ENCODE measurements around the gene KCNJ12. TPM values are rescaled to one million over a fixed set of nuclear protein-coding genes. Genes with fewer than 3 reads are reported as not detected.
"Not testable (repeated sequence)": the region's sequence is repeated elsewhere in the genome, so short reads cannot be mapped to it uniquely, and the experiment has no call there.

KCNJ12 gene
- total RNA-seq, 1 experiment from 2014 or later = 5.8 TPM

GRCh38 chr17:21419299-21420239, 43.4 kb downstream of the KCNJ12 start:
- no peaks in the 10 kb centered on the region for H3K9me3 ChIP-seq (ENCODE audit: control insufficient read depth in 1 of 2, insufficient read depth in 1 of 2, low read depth in 1 of 2, low read length in 2 of 2)
- H3K9me2 ChIP-seq (ENCODE audit: insufficient read depth) = no peaks in the 10 kb centered on the region
- ChIA-PET RAD21 (ENCODE audit: low non-redundant PET in 1 of 2, low total read pairs in 2 of 2, uncharacterized antibody in 2 of 2, unreplicated experiment in 2 of 2) (no interaction called here), POLR2A (no interaction called here), CTCF (no interaction called here)
- no peaks in the 10 kb centered on the region for H3K4me1 ChIP-seq (ENCODE audit: control insufficient read depth in 1 of 2, insufficient read depth in 2 of 2, low read length in 2 of 2)
- no peak overlapping the region for H3K4me2 ChIP-seq (ENCODE audit: low read length)
- H3K79me2 ChIP-seq (ENCODE audit: insufficient read depth, low read length) = no peaks in the 10 kb centered on the region
- no peaks in the 10 kb centered on the region for H3K36me3 ChIP-seq (ENCODE audit: control insufficient read depth in 1 of 2, insufficient read depth in 2 of 2, low read length in 2 of 2)
- DNase-seq (ENCODE audit: low read depth, low spot score) = no peak
- no peak overlapping the region for H3K27ac ChIP-seq (ENCODE audit: low read depth, low read length)
- no peak overlapping the region for H3K4me3 ChIP-seq (replicated peaks in 1 of 2; ENCODE audit: low read depth in 1 of 2, low read length in 2 of 2)
- H2AFZ ChIP-seq (ENCODE audit: low read depth, low read length, poor library complexity, severe bottlenecking) = no peak overlapping the region
- no TSS peak for BruUV-seq (replicated peaks)
- no peaks in the 10 kb centered on the region for H4K20me1 ChIP-seq (ENCODE audit: insufficient read depth)
- no peak for TF ChIP-seq ZNF274 (IDR thresholded peaks at IDR 0.05; ENCODE audit: low read depth, low read length)
- TF ChIP-seq YY1 (IDR thresholded peaks at IDR 0.05; ENCODE audit: extremely low read depth, insufficient replicate concordance, low read depth, low read length) = no peak
- TF ChIP-seq FOSL1 (IDR thresholded peaks at IDR 0.05; ENCODE audit: low read depth) = no peak
- TF ChIP-seq POLR2AphosphoS5 (IDR thresholded peaks at IDR 0.05; ENCODE audit: low read depth, low read length) = no peak
- no peak for TF ChIP-seq MAX (IDR thresholded peaks at IDR 0.05)
- no peak for TF ChIP-seq SRF (IDR thresholded peaks at IDR 0.05; ENCODE audit: low read depth)
- TF ChIP-seq ZFX (IDR thresholded peaks at IDR 0.05) = no peak
- TF ChIP-seq SP1 (IDR thresholded peaks at IDR 0.05; ENCODE audit: low read depth) = no peak
- TF ChIP-seq ATF3 (IDR thresholded peaks at IDR 0.05) = no peak
- intact Hi-C loops (cut with micrococcal nuclease) = no loop called here
- ATAC-seq = no peak
- no peak overlapping the region for H3K9ac ChIP-seq (ENCODE audit: low read length)
- H3K27me3 ChIP-seq (ENCODE audit: insufficient read depth, low read length) = no peaks in the 10 kb centered on the region

GRCh38 chr17:21420503-21421090, 44.4 kb downstream of the KCNJ12 start:
- ATAC-seq; POLR2A ChIA-PET; H3K9ac ChIP-seq (ENCODE audit: low read length); H3K9me3 ChIP-seq (ENCODE audit: control insufficient read depth in 1 of 2, insufficient read depth in 1 of 2, low read depth in 1 of 2, low read length in 2 of 2); RAD21 ChIA-PET (ENCODE audit: low non-redundant PET in 1 of 2, low total read pairs in 2 of 2, uncharacterized antibody in 2 of 2, unreplicated experiment in 2 of 2); H3K9me2 ChIP-seq (ENCODE audit: insufficient read depth); H3K4me3 ChIP-seq (replicated peaks in 1 of 2; ENCODE audit: low read depth in 1 of 2, low read length in 2 of 2); H3K4me1 ChIP-seq (ENCODE audit: control insufficient read depth in 1 of 2, insufficient read depth in 2 of 2, low read length in 2 of 2); H3K27ac ChIP-seq (ENCODE audit: low read depth, low read length); H3K27me3 ChIP-seq (ENCODE audit: insufficient read depth, low read length); H3K79me2 ChIP-seq (ENCODE audit: insufficient read depth, low read length); intact Hi-C loops (cut with micrococcal nuclease); H3K4me2 ChIP-seq (ENCODE audit: low read length); CTCF ChIA-PET; BruUV-seq (replicated peaks); H3K36me3 ChIP-seq (ENCODE audit: control insufficient read depth in 1 of 2, insufficient read depth in 2 of 2, low read length in 2 of 2); H4K20me1 ChIP-seq (ENCODE audit: insufficient read depth); DNase-seq (ENCODE audit: low read depth, low spot score); H2AFZ ChIP-seq (ENCODE audit: low read depth, low read length, poor library complexity, severe bottlenecking): not testable (repeated sequence)

- DNase-seq (ENCODE audit: low read depth, low spot score); RAD21 ChIA-PET (ENCODE audit: low non-redundant PET in 1 of 2, low total read pairs in 2 of 2, uncharacterized antibody in 2 of 2, unreplicated experiment in 2 of 2); intact Hi-C loops (cut with micrococcal nuclease); H2AFZ ChIP-seq (ENCODE audit: low read depth, low read length, poor library complexity, severe bottlenecking); H3K9ac ChIP-seq (ENCODE audit: low read length); ATAC-seq; H3K27me3 ChIP-seq (ENCODE audit: insufficient read depth, low read length); H3K4me2 ChIP-seq (ENCODE audit: low read length); CTCF ChIA-PET; H3K36me3 ChIP-seq (ENCODE audit: control insufficient read depth in 1 of 2, insufficient read depth in 2 of 2, low read length in 2 of 2); H3K27ac ChIP-seq (ENCODE audit: low read depth, low read length); H3K79me2 ChIP-seq (ENCODE audit: insufficient read depth, low read length); H3K9me3 ChIP-seq (ENCODE audit: control insufficient read depth in 1 of 2, insufficient read depth in 1 of 2, low read depth in 1 of 2, low read length in 2 of 2); H3K4me3 ChIP-seq (replicated peaks in 1 of 2; ENCODE audit: low read depth in 1 of 2, low read length in 2 of 2); H3K9me2 ChIP-seq (ENCODE audit: insufficient read depth); H4K20me1 ChIP-seq (ENCODE audit: insufficient read depth); BruUV-seq (replicated peaks); POLR2A ChIA-PET; H3K4me1 ChIP-seq (ENCODE audit: control insufficient read depth in 1 of 2, insufficient read depth in 2 of 2, low read length in 2 of 2): not testable (repeated sequence)
Observed at GRCh38 chr17:21421421-21422310, 45.5 kb downstream of the KCNJ12 start.

Measured in HCT116 (cell line).